HG03060 (cell line): ENCODE data around the gene TERB1.
A peak's percentile ranks its signal among the peaks of the same experiment; 100 is the strongest.
"Not testable (repeated sequence)": the region's sequence is repeated elsewhere in the genome, so short reads cannot be mapped to it uniquely, and the experiment has no call there.

ENCODE experiments used
- ATAC-seq: cut with Tn5 transposase; IDR thresholded peaks from one replicate; pipeline ENCODE4 v1.9.1; 2021; ENCODE audit warnings: low read depth, moderate number of reproducible peaks; ENCODE audit not compliant: unreplicated experiment

TERB1 gene

DNA sequence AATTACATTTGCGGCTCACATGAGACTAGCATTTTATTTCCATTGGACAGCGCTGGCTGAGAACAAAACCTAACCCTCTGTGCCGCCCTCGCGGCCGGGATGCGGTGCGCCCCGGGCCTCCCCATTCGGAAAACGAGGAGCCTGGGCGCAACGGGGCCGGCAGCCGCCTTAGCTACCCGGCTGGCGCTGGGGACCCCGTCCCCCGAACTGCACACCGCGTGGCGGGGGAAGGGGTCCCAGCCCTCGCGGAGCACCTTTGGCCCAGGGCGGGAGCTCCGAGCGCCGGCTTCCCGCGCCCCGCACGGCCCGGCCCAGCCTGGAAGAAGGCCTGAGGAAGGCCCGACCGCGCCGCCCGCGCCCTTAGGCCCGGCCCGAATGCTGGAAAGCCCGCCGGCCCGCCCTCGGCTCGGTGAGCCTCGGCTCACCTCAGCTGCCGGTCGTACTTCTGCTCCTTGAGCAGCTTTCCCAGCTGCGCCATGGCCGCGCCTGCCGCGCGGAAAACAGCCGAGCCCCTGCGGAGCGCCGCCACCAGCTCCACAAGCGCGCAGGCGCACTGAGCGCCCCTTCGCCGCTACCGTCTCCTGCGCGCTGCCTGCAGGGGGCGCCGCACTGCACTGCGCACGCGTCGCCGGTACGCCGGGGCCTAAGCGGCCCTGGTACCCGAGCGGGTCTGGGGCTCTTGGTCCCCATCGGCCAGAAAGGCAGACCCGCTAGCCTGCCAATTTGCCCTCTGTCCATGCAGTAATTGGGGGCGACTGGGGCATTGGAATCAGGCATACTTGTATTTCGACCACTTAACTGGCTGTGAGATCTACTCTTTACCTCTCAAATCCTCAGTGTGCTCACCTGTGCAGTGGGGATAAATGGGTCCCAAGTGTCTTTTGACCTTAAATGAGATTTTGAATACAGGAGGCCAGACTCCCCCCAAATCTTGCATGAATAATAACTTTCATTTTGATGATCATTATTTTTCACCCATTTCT lies 29.3 kb upstream of the TERB1 start, which contains the start of gene NAE1:
Gene NAE1, minus strand, starts transcription at position 555 of the 983 bp plus-strand sequence. Its CDS starts 77 bp downstream, at position 478.
- peak; percentile 72 for ATAC-seq

DNA sequence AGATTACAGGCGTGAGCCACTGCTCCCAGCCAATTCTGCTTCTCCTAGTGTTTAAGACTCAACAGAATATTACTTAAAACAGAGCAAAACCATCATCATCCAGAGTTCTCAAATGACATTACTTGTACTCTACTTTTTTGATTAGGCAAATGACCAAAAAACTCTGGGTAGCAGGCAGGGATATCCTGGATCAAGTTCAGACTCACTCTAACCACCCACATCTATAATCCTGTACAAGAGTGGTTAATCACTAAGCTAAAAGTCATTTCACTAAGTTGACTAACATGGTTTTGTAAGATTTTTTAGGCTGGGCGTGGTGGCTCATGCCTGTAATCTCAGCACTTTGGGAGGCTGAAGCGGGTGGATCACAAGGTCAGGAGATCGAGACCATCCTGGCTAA lies 22.6 kb upstream of the TERB1 start:
- no peak for ATAC-seq

GRCh38 chr16:66814734-66815133 lies 13.3 kb upstream of the TERB1 start:
- ATAC-seq = no peak

GRCh38 chr16:66811043-66811442 lies 9.7 kb upstream of the TERB1 start:
- ATAC-seq = no peak

DNA sequence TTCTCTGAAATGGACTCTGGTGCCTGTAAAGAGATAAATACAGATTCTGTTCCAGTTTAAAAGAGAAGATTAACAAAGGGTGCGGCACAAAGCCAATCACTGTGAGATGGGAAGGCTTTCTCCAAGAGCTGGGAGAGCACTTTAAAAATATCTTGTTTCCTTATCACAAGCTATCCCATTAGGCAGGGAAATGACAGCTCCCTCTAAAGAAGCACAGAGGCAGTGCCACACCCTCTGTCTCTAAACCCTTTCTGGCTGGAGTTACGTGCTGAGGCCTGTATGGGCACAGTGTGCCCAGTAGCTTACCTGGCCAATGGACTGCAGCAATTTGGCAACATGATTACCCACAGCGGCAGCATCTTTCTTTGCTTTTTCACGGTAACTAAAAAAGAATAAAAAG lies 9.0 kb upstream of the TERB1 start:
- ATAC-seq = no peak

DNA sequence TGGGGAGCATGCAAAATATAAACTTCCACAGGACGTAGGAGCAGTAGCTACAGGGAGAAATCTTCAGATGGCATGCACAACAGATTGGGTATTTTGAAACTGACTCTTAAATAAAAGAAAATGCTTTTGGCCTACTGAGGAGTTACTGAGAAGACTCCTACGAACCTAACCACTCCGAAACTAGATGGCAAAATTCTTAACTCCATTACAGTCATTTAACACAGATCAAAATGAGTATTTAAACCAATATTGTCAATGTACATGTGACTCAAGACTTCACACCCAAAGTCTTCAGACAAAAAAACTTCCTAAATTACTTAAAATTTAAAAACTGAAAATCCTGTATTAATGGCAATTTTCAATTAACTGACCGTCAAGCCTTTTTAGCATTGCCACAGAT lies 8.4 kb upstream of the TERB1 start:
- no peak for ATAC-seq

DNA sequence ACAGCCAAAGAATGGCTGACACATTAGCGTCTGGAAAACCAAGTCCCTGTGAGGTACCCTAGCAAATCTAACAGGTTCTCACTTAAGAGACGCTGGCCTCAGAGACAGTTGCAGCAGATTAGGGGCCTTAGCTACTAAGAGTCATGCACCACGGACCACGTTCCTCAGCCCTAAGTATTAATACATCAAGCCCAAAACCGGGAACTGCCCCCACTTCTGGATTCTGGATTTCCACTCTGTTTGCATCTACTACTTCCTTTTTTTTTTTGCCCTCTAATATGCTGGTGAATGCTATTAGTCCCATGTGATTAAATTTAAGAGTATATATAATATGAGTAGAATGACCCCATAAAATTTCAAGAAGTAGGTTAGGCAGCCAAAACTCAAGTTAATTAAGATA lies 775 bp upstream of the TERB1 start:
- no peak for ATAC-seq

DNA sequence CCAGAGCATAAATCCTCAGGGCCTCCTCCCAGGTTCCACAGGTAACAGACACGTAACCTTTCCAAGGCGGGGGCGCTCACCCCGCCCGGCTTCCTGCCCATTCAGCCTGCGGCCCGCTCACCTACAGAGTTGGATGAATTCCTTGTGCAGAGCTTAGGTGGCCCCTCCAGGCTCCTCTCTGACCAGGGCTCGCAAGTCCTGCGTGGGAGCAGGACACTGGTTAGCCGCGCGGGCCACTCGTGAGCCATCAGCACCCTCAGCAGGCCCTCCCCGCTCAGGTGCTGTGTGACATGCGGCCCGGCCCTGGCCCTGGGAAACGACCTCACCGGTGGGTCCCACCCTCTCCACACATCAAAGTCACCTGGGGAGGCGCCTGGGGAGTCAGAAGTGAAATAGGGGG lies 528 bp downstream of the TERB1 start:
- no peak for ATAC-seq

- ATAC-seq = no peak
Observed at GRCh38 chr16:66798161-66798560, 3.2 kb downstream of the TERB1 start.

GRCh38 chr16:66793984-66794383 lies 7.4 kb downstream of the TERB1 start:
- ATAC-seq = not testable (repeated sequence)

DNA sequence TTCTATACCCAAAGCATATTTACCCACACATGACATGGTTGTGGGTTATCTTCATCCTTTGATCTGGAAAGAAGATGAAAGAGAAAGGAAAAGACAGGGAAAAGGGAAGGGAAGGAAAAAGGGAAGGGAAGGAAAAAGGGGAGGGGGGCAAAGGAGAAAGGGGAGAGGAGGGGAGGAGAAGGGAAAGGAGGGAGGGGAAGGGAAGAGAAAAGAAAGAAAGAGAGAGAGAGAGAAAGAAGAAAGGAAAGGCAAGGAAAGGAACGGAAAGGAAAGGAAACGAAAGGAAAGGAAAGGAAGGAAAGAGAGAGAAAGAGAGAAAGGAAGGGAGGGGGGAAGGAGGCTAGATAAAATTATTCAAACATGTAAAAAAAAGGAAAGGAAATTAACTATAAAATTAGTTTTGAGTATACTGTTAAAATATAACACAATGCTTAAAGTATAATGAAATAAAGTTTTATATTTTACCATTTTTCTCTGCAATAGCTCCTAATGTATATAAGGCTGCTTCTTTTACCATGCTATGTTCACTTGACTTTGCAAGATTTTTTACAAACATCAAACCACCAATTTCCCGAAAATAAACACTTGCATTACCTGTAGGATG lies 11.2 kb downstream of the TERB1 start:
- ATAC-seq = no peak

GRCh38 chr16:66787427-66787826 lies 14.0 kb downstream of the TERB1 start:
- no peak for ATAC-seq

DNA sequence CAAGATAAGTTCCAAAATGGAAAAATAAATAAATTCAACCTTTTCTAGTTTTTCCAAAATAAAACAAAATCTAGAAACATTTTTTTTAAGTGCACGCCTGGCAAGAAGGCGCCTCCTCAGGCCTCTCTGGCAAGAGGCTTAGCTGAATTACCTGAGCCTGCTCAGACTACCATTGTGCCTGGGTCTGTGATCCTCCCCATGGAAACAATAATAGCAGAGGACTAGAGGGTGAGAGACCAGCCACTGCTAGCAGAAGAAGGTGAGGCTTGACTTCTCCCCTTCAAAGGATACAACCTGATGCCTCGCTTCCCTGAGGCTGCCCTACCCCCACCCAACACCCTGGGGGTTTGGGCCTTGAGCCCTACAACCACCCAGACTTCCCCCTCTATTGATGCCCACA lies 14.8 kb downstream of the TERB1 start:
- no peak for ATAC-seq

GRCh38 chr16:66776457-66776856 lies 24.9 kb downstream of the TERB1 start:
- ATAC-seq = no peak

- no peak for ATAC-seq
Observed at GRCh38 chr16:66774981-66775380, 26.4 kb downstream of the TERB1 start.

- ATAC-seq = no peak
Observed at GRCh38 chr16:66758086-66758485, 43.3 kb downstream of the TERB1 start.

- no peak for ATAC-seq
Observed at GRCh38 chr16:66754819-66755218, 46.6 kb downstream of the TERB1 start.

DNA sequence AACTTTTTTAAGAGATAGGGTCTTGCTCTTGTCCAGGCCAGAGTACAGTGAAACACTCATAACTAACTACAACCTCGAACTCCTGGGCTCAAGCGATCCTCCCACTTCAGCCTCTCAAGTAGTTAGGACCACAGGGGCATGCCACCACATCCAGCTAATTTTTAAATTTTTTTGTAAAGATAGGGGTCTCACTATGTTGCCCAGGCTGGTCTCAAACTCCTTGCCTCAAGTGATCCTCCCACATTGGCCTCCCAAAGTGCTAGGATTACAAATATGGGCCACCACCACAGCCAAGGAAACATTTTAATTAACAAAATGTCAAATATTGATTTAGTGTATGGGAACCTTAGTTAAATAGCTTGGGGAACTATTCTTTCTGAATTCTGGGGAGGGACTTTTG lies 47.2 kb downstream of the TERB1 start:
- no peak for ATAC-seq

DNA sequence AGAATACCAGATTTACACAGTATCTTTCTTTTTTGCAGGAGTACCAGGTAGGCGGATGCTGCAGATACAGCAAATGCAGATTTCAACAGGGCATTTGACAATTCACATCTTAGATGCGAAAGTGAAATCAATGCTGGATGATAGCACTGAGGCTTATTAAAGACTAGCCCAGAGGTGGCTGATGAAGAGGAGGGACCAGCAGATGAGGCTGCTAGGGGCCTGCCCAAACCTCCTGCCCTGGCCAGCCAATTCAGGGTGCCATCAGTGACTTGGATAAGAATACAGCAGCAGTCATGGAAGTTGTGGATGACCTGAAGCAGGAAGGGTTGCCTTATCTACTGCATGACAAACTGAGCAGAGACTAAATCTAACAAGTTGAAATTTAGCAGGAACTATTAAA lies 48.4 kb downstream of the TERB1 start:
- no peak for ATAC-seq

DNA sequence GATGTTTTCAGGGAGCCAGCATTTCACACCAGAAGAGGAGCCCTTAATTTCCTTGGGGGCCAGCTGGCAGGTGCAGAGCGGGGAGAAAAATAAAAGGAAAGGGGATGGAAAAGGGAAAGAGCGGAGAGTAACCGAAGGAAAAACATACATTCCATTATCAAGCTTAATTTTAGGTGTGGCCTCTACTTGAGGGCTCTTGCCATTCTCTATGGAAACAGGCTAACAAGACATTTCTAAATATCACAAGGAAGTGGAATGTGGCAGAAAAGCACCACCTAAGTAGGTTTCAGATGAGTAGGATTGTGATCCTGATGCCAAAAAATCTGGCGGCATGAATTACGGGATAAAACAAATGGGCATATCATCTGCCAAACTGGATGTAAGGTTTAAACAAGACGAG lies 49.0 kb downstream of the TERB1 start:
- ATAC-seq = no peak

GRCh38 chr16:66751992-66752322 lies 49.4 kb downstream of the TERB1 start:
- no peak for ATAC-seq
